Thoracic aorta (tissue), 2 donors: ENCODE results near the gene NT5C. TPM values are rescaled to one million over a fixed set of nuclear protein-coding genes. Genes with fewer than 3 reads are reported as not detected.

Experiments
- total RNA-seq, 2 donors: library from RNA; depleted of rRNA; stranded (reverse); fragments of >200 nt; gene quantifications; one replicate each; pipeline versions ENCODE4 v1.1.0 to v1.2.3, GENCODE V29; 2016

The NT5C gene
- total RNA-seq, 2 donors from 2014 or later = 57.9 to 80.0 TPM

Other genes starting within 250 kb of the NT5C start
- gene FADS6, start 238.1 kb downstream of the NT5C start, total RNA-seq = not detected
- not detected for gene USH1G, start 208.5 kb downstream of the NT5C start, total RNA-seq
- not detected for gene OTOP2, start 207.5 kb downstream of the NT5C start, total RNA-seq
- gene OTOP3, start 195.8 kb downstream of the NT5C start, total RNA-seq = not detected
- 10 to 100 TPM; 14.3 to 14.8 TPM for gene HID1, start 159.0 kb downstream of the NT5C start, total RNA-seq
- gene CDR2L, start 144.1 kb downstream of the NT5C start, total RNA-seq = 10 to 100 TPM; 26.4 to 29.8 TPM
- gene MRPL58, start 119.1 kb downstream of the NT5C start, total RNA-seq = 10 to 100 TPM; 40.3 to 82.6 TPM
- 100 to 1,000 TPM; 109 to 189 TPM for gene ATP5PD, start 84.8 kb downstream of the NT5C start, total RNA-seq
- 10 to 100 TPM; 18.7 to 22.7 TPM for gene KCTD2, start 84.5 kb downstream of the NT5C start, total RNA-seq
- 10 to 100 TPM in 1 of 2 donors, 1 to 10 TPM in 1; 9.2 to 10.0 TPM for gene SLC16A5, start 43.8 kb downstream of the NT5C start, total RNA-seq
- gene ARMC7, start 21.8 kb downstream of the NT5C start, total RNA-seq = 1 to 10 TPM; 6.1 to 7.6 TPM
- 10 to 100 TPM; 19.6 to 45.7 TPM for gene JPT1, start 22.8 kb upstream of the NT5C start, total RNA-seq
- 10 to 100 TPM; 57.9 to 60.1 TPM for gene SUMO2, start 51.2 kb upstream of the NT5C start, total RNA-seq
- 10 to 100 TPM; 30.3 to 39.3 TPM for gene NUP85, start 73.9 kb upstream of the NT5C start, total RNA-seq
- gene GGA3, start 129.9 kb upstream of the NT5C start, total RNA-seq = 10 to 100 TPM; 33.3 to 41.9 TPM
- 10 to 100 TPM; 29.0 to 33.2 TPM for gene MRPS7, start 130.1 kb upstream of the NT5C start, total RNA-seq
- 10 to 100 TPM; 32.5 to 70.1 TPM for gene MIF4GD, start 139.5 kb upstream of the NT5C start, total RNA-seq
- 10 to 100 TPM in 1 of 2 donors, 1 to 10 TPM in 1; 6.1 to 12.6 TPM for gene SLC25A19, start 157.7 kb upstream of the NT5C start, total RNA-seq